Omental fat pad (tissue), 4 donors: ENCODE results near the gene SLC25A42. TPM values are rescaled to one million over a fixed set of nuclear protein-coding genes. Genes with fewer than 3 reads are reported as not detected.
A peak's percentile ranks its signal among the peaks of the same experiment; 100 is the strongest.

ENCODE experiments used
- ATAC-seq: fragments of 150-250 bp; one replicate; pipeline ENCODE4 v1.9.1; 2016; ENCODE audit warnings: mild to moderate bottlenecking, moderate library complexity; ENCODE audit not compliant: low FRiP score
- DNase-seq: peaks from one replicate; pipeline ENCODE4 v3.0.0-alpha.2; 2019; ENCODE audit warnings: low spot score
- CTCF ChIP-seq, 3 donors: fragments of 450-650 bp; IDR thresholded peaks; one replicate each; pipeline ENCODE4 v1.5.1; 2016 to 2017; ENCODE audit warnings: antibody characterized with exemption in 3 of 3, mild to moderate bottlenecking in 3 of 3, moderate library complexity in 2 of 3
- total RNA-seq, 4 donors: library from RNA; depleted of rRNA; stranded (reverse); fragments of >200 nt; gene quantifications; one replicate each; pipeline ENCODE4 v1.1.0, GENCODE V29; 2016

The SLC25A42 gene
- total RNA-seq, 4 donors from 2014 or later, result 4.7 to 9.9 (median 7.4) TPM

DNA sequence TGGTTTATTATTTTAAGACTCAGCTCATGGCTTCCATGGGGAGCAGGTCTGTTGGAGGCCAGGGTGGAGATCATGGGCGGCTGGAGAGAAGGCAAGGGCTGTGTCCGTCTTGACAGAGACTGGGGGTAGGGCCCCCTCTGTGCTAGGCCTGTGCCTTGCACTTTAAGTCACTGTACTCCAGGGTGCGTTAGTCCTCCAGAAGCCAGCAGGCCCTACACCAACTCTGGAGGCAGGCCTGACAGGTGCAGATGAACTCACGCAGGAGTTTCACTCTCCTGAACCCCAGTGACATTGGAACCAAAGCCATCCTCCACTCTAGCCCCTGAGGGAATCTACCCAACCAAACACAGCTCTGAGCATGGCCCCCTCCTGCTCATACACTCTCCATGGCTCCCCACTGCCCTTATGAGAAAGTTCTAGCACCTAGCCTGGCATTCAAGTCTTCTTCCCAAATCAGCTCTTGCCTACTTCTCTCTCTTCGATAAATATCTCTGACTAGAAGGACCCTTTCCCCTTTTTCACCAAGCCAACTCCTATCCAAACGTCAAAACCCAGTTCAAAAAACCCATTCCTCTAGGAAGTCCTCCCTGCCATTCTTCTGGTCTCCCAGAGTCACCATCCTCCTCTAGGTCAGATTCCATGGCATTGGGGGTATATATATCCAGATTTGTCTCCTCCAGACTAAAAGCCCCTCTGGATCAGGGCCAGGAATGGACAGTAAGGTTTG, 91.1 kb downstream of the SLC25A42 start:
- no peak for TF ChIP-seq CTCF (IDR thresholded peaks at IDR 0.05)
- no peak for DNase-seq
- ATAC-seq, result no peak

GRCh38 chr19:19155495-19156219, 91.9 kb downstream of the SLC25A42 start:
- no peak for DNase-seq
- no peak for TF ChIP-seq CTCF (IDR thresholded peaks at IDR 0.05)
- ATAC-seq, result no peak

DNA sequence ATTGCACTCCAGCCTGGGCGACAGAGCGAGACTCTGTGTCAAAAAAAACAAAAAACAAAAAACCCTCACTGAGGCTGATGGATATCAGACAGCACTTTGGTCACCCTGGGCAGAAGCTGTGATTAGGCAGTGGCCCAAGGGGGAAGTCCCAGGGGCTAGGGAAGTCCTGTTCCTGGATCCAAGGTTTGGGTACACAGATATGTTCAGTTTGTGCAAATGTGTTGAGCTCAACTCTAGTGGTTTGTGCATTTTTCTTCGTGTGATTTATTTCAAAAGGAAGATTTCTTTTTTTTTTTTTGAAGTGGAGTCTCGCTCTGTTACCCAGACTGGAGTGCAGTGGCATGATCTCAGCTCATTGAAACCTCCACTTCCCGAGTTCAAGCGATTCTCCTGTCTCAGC, 94.0 kb downstream of the SLC25A42 start:
- ATAC-seq (no peak), DNase-seq (no peak)
- no peak for TF ChIP-seq CTCF (IDR thresholded peaks at IDR 0.05)

DNA sequence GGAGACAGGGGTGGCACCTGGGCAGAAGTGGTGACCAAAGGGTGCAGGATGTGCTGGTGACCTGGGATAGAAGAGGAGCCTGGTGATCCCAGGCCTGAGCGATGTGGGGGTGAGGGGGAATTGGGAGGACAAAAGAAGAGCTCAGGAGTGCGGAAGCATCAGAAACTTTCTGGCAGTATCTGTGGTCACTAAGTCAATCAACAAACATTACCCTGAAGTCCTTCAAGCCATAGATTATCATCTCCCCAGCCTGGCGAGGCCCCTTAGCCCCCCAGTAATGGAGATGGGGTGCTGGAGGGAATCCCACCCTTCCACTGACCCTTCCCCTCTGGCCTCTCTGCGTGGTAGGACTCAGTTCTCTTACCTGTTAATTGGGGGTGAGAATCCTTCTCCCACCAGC, 95.7 kb downstream of the SLC25A42 start:
- no peak for DNase-seq
- no peak for ATAC-seq
- no peak for TF ChIP-seq CTCF (IDR thresholded peaks at IDR 0.05)

GRCh38 chr19:19160461-19161035, 96.8 kb downstream of the SLC25A42 start:
- ATAC-seq (no peak), DNase-seq (no peak)
- no peak for TF ChIP-seq CTCF (IDR thresholded peaks at IDR 0.05)

- ATAC-seq (peak; percentile 8), DNase-seq (no peak)
- no peak for TF ChIP-seq CTCF (IDR thresholded peaks at IDR 0.05)
Measured at GRCh38 chr19:19162495-19162894, 98.7 kb downstream of the SLC25A42 start.

Other genes with a start within 250 kb of the SLC25A42 start
- 100 to 1,000 TPM in 2 of 4 donors, 10 to 100 TPM in 2; 67.3 to 113 (median 96.0) TPM for gene UPF1, start 232.0 kb upstream of the SLC25A42 start, total RNA-seq
- under 1 TPM in 2 of 4 donors, not detected in 2; 0.19 to 0.24 TPM for gene CERS1, start 167.8 kb upstream of the SLC25A42 start, total RNA-seq
- gene COPE, start 144.6 kb upstream of the SLC25A42 start, total RNA-seq, result 100 to 1,000 TPM; 158 to 202 (median 169) TPM
- 10 to 100 TPM; 29.8 to 73.9 (median 36.6) TPM for gene DDX49, start 144.3 kb upstream of the SLC25A42 start, total RNA-seq
- gene HOMER3, start 122.8 kb upstream of the SLC25A42 start, total RNA-seq, result 10 to 100 TPM; 16.6 to 47.8 (median 40.6) TPM
- 10 to 100 TPM; 30.3 to 54.5 (median 36.3) TPM for gene SUGP2, start 30.5 kb upstream of the SLC25A42 start, total RNA-seq
- 10 to 100 TPM; 16.9 to 39.5 (median 25.4) TPM for gene ARMC6, start 30.4 kb upstream of the SLC25A42 start, total RNA-seq
- gene TMEM161A, start 74.5 kb downstream of the SLC25A42 start, total RNA-seq, result 10 to 100 TPM; 12.0 to 16.8 (median 15.8) TPM
- under 1 TPM in 1 of 4 donors, not detected in 3; 0.28 TPM for gene MEF2B, start 106.3 kb downstream of the SLC25A42 start, total RNA-seq
- gene BORCS8, start 128.2 kb downstream of the SLC25A42 start, total RNA-seq, result 10 to 100 TPM; 16.8 to 29.8 (median 19.9) TPM
- gene RFXANK, start 128.3 kb downstream of the SLC25A42 start, total RNA-seq, result 10 to 100 TPM; 31.2 to 46.8 (median 42.3) TPM
- gene NR2C2AP, start 139.4 kb downstream of the SLC25A42 start, total RNA-seq, result 10 to 100 TPM in 3 of 4 donors, 1 to 10 TPM in 1; 7.9 to 22.9 (median 15.7) TPM
- gene NCAN, start 148.0 kb downstream of the SLC25A42 start, total RNA-seq, result not detected
- under 1 TPM in 2 of 4 donors, not detected in 2; 0.31 to 0.47 TPM for gene TM6SF2, start 209.3 kb downstream of the SLC25A42 start, total RNA-seq